AG09309 (cell line): Measurements from ENCODE around the gene ARHGAP11B.
"Not testable (repeated sequence)": the region's sequence is repeated elsewhere in the genome, so short reads cannot be mapped to it uniquely, and the experiment has no call there.

ENCODE experiments used
- DNase-seq: peaks from one replicate; pipeline ENCODE4 v3.0.0-alpha.2; 2010; ENCODE audit warnings: low read depth
- H3K4me3 ChIP-seq: 2 replicates; pipeline ENCODE4 v1.5.1; 2011; ENCODE audit warnings: mild to moderate bottlenecking, low read depth, low read length, moderate library complexity; ENCODE audit not compliant: control insufficient read depth
- CTCF ChIP-seq: IDR thresholded peaks from 2 replicates; pipeline ENCODE4 v1.5.1; 2011; ENCODE audit warnings: mild to moderate bottlenecking, low read depth, low read length, inconsistent platforms; ENCODE audit not compliant: insufficient read depth, control insufficient read depth; ENCODE audit errors: missing control alignments

The ARHGAP11B gene

GRCh38 chr15:30625436-30626193, at the start of gene ARHGAP11B:
TSS of gene ARHGAP11B (plus strand) at chr15:30626128.
- DNase-seq: peak; percentile 93
- H3K4me3 ChIP-seq: peak within 1 kb of the TSS; percentile 65

GRCh38 chr15:30579394-30579970, 46.4 kb upstream of the ARHGAP11B start:
- H3K4me3 ChIP-seq, DNase-seq: not testable (repeated sequence)

GRCh38 chr15:30580716-30581115, 45.2 kb upstream of the ARHGAP11B start:
- not testable (repeated sequence) for H3K4me3 ChIP-seq, DNase-seq

GRCh38 chr15:30598953-30599352, 27.0 kb upstream of the ARHGAP11B start:
- DNase-seq, H3K4me3 ChIP-seq: not testable (repeated sequence)

GRCh38 chr15:30603796-30604195, 22.1 kb upstream of the ARHGAP11B start, which contains the start of gene GOLGA8H:
TSS of gene GOLGA8H (plus strand) at chr15:30604028. CDS start at chr15:30604126, 98 bp downstream.
- not testable (repeated sequence) for DNase-seq

GRCh38 chr15:30612271-30612670, 13.7 kb upstream of the ARHGAP11B start:
- DNase-seq: not testable (repeated sequence)

More at GRCh38 chr15:30603796-30604195, 22.1 kb upstream of the ARHGAP11B start, which contains the start of gene GOLGA8H:
- not testable (repeated sequence) for H3K4me3 ChIP-seq

GRCh38 chr15:30621342-30621741, 4.6 kb upstream of the ARHGAP11B start:
- H3K4me3 ChIP-seq, DNase-seq: not testable (repeated sequence)

More at GRCh38 chr15:30612271-30612670, 13.7 kb upstream of the ARHGAP11B start:
- H3K4me3 ChIP-seq: not testable (repeated sequence)

GRCh38 chr15:30626194-30626565, 252 bp downstream of the ARHGAP11B start:
- H3K4me3 ChIP-seq: peak overlapping the region; percentile 65
- DNase-seq: not testable (repeated sequence)

More at GRCh38 chr15:30621342-30621741, 4.6 kb upstream of the ARHGAP11B start:
- TF ChIP-seq CTCF: peak; percentile 13

GRCh38 chr15:30626632-30627031, 704 bp downstream of the ARHGAP11B start:
- H3K4me3 ChIP-seq: peak overlapping the region; percentile 65
- not testable (repeated sequence) for DNase-seq

GRCh38 chr15:30650012-30650929, 24.3 kb downstream of the ARHGAP11B start:
- no peak overlapping the region for H3K4me3 ChIP-seq
- no peak for TF ChIP-seq CTCF
- no peak for DNase-seq
